H1 (cell line): Measurements from ENCODE around the gene ASIC2.

Experiments used
- CEBPB ChIP-seq: IDR thresholded peaks from 2 replicates; pipeline ENCODE4 v1.6.1; 2012; ENCODE audit warnings: low read depth, low read length
- CHD2 ChIP-seq: IDR thresholded peaks from 2 replicates; pipeline ENCODE4 v1.6.1; 2012; ENCODE audit warnings: low read length, improper control_type of control experiment
- EP300 ChIP-seq, 2 experiments: IDR thresholded peaks; 1 replicate in 1 of 2; 2 replicates in 1 of 2; pipeline ENCODE4 v1.6.1; 2011 to 2012; ENCODE audit warnings: low read depth in 2 of 2, low read length in 2 of 2, mild to moderate bottlenecking in 2 of 2, borderline replicate concordance in 1 of 2, inconsistent platforms in 1 of 2, moderate library complexity in 1 of 2
- EZH2 ChIP-seq: fragments of 200-600 bp; sonication (generic); IDR thresholded peaks from 2 replicates; pipeline ENCODE4 v1.7.1; 2012; ENCODE audit warnings: low read depth, mild to moderate bottlenecking, moderate library complexity, low read length, inconsistent platforms; ENCODE audit not compliant: severe bottlenecking
- TF ChIP-seq, protein P1 (sequence below): IDR thresholded peaks from 2 replicates; pipeline ENCODE4 v1.6.1; 2012; ENCODE audit warnings: low read length, inconsistent platforms
- TF ChIP-seq, protein P2 (sequence below), 3 experiments: IDR thresholded peaks; 1 replicate in 2 of 3; 2 replicates in 1 of 3; pipeline versions ENCODE4 v1.5.1 to v1.6.1; 2011; ENCODE audit warnings: low read length in 3 of 3, mild to moderate bottlenecking in 3 of 3, inconsistent platforms in 2 of 3, low read depth in 1 of 3, moderate library complexity in 1 of 3; ENCODE audit not compliant: insufficient read depth in 1 of 3; ENCODE audit errors: control extremely low read depth in 1 of 3

DNA sequence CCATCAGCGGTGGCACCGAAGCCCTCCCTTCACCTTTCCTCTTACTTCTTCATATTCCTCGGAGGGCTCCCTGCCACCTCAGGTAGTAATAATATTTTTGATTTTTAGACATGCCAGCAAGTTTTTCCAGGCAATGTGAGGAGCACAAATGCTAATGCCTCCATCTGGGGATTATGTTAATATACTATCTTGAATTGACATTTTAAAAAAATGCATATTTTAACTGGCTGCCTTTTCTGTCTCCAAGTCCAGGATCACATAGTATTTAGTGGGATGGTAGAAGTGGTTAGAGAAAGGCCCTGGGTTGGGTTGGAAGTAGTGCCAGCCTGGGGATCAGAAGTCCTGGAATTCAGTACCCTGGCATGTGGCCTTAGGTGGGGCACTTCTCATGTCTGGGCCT, 154.5 kb downstream of the ASIC2 start:
- TF ChIP-seq, protein P1, sequence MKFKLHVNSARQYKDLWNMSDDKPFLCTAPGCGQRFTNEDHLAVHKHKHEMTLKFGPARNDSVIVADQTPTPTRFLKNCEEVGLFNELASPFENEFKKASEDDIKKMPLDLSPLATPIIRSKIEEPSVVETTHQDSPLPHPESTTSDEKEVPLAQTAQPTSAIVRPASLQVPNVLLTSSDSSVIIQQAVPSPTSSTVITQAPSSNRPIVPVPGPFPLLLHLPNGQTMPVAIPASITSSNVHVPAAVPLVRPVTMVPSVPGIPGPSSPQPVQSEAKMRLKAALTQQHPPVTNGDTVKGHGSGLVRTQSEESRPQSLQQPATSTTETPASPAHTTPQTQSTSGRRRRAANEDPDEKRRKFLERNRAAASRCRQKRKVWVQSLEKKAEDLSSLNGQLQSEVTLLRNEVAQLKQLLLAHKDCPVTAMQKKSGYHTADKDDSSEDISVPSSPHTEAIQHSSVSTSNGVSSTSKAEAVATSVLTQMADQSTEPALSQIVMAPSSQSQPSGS = no peak
- TF ChIP-seq EZH2 (no peak), CHD2 (no peak), CEBPB (no peak), EP300 (IDR thresholded peaks at IDR 0.05; ENCODE audit: borderline replicate concordance in 1 of 2, low read depth in 2 of 2, low read length in 2 of 2) (no peak)
- TF ChIP-seq, protein P2, sequence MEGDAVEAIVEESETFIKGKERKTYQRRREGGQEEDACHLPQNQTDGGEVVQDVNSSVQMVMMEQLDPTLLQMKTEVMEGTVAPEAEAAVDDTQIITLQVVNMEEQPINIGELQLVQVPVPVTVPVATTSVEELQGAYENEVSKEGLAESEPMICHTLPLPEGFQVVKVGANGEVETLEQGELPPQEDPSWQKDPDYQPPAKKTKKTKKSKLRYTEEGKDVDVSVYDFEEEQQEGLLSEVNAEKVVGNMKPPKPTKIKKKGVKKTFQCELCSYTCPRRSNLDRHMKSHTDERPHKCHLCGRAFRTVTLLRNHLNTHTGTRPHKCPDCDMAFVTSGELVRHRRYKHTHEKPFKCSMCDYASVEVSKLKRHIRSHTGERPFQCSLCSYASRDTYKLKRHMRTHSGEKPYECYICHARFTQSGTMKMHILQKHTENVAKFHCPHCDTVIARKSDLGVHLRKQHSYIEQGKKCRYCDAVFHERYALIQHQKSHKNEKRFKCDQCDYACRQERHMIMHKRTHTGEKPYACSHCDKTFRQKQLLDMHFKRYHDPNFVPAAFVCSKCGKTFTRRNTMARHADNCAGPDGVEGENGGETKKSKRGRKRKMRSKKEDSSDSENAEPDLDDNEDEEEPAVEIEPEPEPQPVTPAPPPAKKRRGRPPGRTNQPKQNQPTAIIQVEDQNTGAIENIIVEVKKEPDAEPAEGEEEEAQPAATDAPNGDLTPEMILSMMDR (IDR thresholded peaks at IDR 0.05; ENCODE audit: control extremely low read depth in 1 of 3, insufficient read depth in 1 of 3, low read depth in 1 of 3, low read length in 3 of 3) = no peak
